Hindlimb muscle (tissue), 1 donor: ENCODE data around the gene COPZ1. TPM values are rescaled to one million over a fixed set of nuclear protein-coding genes. Genes with fewer than 3 reads are reported as not detected.

ENCODE experiments used
- DNase-seq: peaks from one replicate; pipeline ENCODE4 v3.0.0-alpha.2; 2013
- polyA plus RNA-seq: library from polyadenylated mRNA; unstranded; fragments of 120-200 nt; gene quantifications from one replicate; pipeline ENCODE4 v1.2.1, GENCODE V29; 2013; ENCODE audit not compliant: insufficient read length

COPZ1 gene
- polyA plus RNA-seq, 1 donor = 124 TPM

DNA sequence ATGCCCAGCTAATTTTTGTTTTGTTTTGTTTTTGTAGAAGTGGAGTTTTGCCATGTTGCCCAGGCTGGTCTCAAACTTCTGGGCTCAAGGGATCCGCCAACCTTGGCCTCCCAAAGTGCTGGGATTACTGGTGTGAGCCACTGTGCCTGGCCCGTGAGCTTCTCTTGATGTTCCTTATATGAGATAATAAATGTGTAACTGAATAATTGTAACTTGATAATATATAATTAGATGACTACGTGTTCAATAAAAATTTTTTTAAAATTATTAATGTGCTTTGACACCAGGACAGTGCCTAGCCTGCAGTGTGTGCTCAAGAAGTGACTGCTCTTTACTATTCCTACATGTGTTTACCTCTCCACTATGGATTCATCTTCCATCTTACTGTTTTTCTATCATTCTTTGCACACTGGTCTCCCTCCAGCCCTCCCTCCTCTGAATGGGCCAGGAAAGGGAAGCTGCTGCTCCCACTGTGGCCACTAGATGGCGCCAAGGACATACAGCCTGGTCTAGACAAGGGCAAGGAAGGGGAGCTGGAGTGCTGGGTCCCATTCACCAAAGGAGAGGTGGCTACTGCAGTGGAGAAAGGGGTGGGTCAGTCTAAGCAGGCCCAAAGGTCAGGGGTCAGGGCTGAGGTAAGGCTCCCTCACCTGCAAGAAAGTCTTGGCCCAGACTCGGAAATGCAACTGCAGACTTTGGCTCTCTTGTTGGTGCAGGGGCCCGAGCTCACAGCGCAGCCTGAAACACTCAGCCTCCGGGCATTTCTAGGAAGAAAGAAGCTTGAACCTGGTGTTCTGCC lies 74.3 kb downstream of the COPZ1 start:
- DNase-seq = peak; percentile 89

DNA sequence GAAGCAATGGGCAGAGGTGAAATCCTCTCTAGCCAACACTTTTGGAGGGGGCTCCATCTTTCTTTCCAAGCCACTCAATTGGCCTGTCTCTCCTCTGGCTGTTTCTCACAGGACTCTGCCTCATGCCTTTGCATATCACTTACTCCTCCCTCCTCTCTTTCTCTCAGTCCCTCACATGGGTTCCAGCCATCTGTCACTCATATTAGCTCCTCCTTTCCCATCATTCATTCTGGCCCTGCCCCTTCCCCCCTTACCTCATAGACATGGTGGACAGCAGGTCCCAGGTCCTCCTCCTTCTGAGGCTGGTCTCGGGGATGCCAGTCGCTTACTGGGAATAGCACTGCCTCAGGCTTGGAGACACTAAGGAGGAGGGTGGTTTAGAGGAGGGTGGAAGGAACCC lies 76.2 kb downstream of the COPZ1 start:
- no peak for DNase-seq

Other genes starting within 250 kb of the COPZ1 start
- 27.6 TPM for gene SMUG1, start 136.1 kb upstream of the COPZ1 start, polyA plus RNA-seq
- 65.3 TPM for gene CBX5, start 45.0 kb upstream of the COPZ1 start, polyA plus RNA-seq
- gene HNRNPA1, start 44.4 kb upstream of the COPZ1 start, polyA plus RNA-seq = 1,619 TPM
- gene NFE2, start 24.1 kb upstream of the COPZ1 start, polyA plus RNA-seq = 1.7 TPM
- gene GPR84, start 39.4 kb downstream of the COPZ1 start, polyA plus RNA-seq = 0.17 TPM
- 17.3 TPM for gene ZNF385A, start 59.6 kb downstream of the COPZ1 start, polyA plus RNA-seq
- gene ITGA5, start 94.1 kb downstream of the COPZ1 start, polyA plus RNA-seq = 112 TPM
- not detected for gene GTSF1, start 148.5 kb downstream of the COPZ1 start, polyA plus RNA-seq
- gene NCKAP1L, start 172.6 kb downstream of the COPZ1 start, polyA plus RNA-seq = 7.1 TPM
- gene PDE1B, start 224.5 kb downstream of the COPZ1 start, polyA plus RNA-seq = 4.8 TPM